Right cardiac atrium (tissue), 5 donors: Measurements from ENCODE around the gene SERBP1. TPM values are rescaled to one million over a fixed set of nuclear protein-coding genes. Genes with fewer than 3 reads are reported as not detected.

Source experiments
- ATAC-seq, 2 donors: fragments of 200-7000 bp; cut with Tn5 transposase; one replicate each; pipeline versions ENCODE4 v1.8.0 to v1.9.1; 2020; ENCODE audit warnings: moderate library complexity in 2 of 2, mild to moderate bottlenecking in 1 of 2
- DNase-seq, 3 donors: peaks; one replicate each; pipeline ENCODE4 v3.0.0-alpha.2; 2020
- H3K27ac ChIP-seq: one replicate; pipeline ENCODE4 v1.5.1; 2013; ENCODE audit warnings: mild to moderate bottlenecking, low read length, control low read depth, moderate library complexity
- H3K27me3 ChIP-seq: one replicate; pipeline ENCODE4 v1.6.1; 2013; ENCODE audit not compliant: control insufficient read depth, insufficient read depth
- H3K4me1 ChIP-seq: one replicate; pipeline ENCODE4 v1.6.1; 2013; ENCODE audit warnings: low read length; ENCODE audit not compliant: control insufficient read depth, insufficient read depth
- H3K4me3 ChIP-seq: one replicate; pipeline ENCODE4 v1.5.1; 2013; ENCODE audit warnings: low read length, control low read depth
- H3K9me3 ChIP-seq: one replicate; pipeline ENCODE4 v1.6.1; 2013; ENCODE audit warnings: low read length; ENCODE audit not compliant: control insufficient read depth
- WGBS: extraction: QIAGEN DNeasy Blood & Tissue Kit; methylation state at CpG from one replicate; pipeline ENCODE4 v1.1.7; 2013; 5-methylcytosine and 5-hydroxymethylcytosine counted together
- intact Hi-C, 4 donors: fragments of 100-400 bp; cut with DNase I; formaldehyde crosslinking; loops; one replicate each; pipeline versions ENCODE4 v1.11.0 to v1.14.0; 2022 to 2023
- polyA plus RNA-seq: library from polyadenylated mRNA; stranded (reverse); fragments of 200-250 nt; gene quantifications from one replicate; pipeline ENCODE4 v1.2.3, GENCODE V29; 2013
- total RNA-seq, 4 donors: library from RNA; stranded (reverse); fragmentation: NEBNext Ultra II Directional; extraction: Animal tissue kit (Norgen Biotek cat#: 25700); gene quantifications; one replicate each; pipeline ENCODE4 v1.2.1, GENCODE V29; 2021
- donor health status: healthy with polysubstance abuse.
- donor health status: DM: no; HTN: yes; CAD: no.
- donor health status: DM: no; HTN: no; CAD: no.
- donor health status: DM: no; HTN: yes; CAD: no; lungs with severe emphysema.
- donor health status: DM: yes; HTN: yes; CAD: no.

Gene SERBP1
- total and polyA plus RNA-seq, 5 donors, result 77.0 to 122 (median 109) TPM

DNA sequence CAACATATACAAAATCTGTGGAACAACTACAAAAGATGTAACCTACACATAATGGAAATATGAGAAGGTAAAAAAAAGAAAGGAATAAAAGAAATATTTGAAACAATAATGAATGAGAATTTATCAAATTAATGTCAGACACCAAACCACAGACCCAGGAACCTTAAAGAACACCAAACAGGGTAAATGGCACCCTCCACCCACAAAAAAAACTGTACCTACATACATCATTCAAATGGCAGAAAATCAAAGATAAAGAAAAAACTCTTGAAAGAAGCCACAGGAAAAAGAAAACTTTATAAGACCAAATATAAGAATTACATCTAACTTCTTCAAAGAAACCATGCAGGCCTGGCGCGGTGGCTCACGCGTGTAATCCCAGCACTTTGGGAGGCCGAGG lies 68.6 kb downstream of the SERBP1 start:
- intact Hi-C loops, result no loop called here
- DNase-seq (no peak), ATAC-seq (no peak)
- 97% methylated on average over 5 of the region's 5 CpGs for WGBS
- no peaks in the 10 kb centered on the region for H3K27me3 ChIP-seq
- H3K4me3 ChIP-seq, result no peak overlapping the region
- H3K27ac ChIP-seq, result no peak overlapping the region
- no peaks in the 10 kb centered on the region for H3K9me3 ChIP-seq
- no peaks in the 10 kb centered on the region for H3K4me1 ChIP-seq

DNA sequence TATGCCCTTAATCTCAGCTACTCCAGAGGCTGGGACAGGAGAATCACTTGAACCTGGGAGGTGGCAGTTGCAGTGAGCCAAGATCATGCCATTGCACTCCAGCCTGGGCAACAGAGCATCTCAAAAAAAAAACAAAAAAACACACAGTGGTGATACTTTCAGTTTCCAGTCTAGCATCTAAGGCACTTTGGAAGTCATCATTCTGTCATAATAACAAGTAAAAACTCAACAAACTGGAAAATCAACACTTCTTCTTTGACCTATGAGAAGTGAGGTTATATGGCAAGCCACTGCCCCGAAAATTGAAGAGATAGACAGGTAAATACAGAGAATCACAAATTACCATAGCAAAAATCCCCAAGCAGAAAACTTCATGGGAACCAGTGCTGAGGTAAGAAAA lies 70.6 kb downstream of the SERBP1 start:
- Histone ChIP-seq H3K4me1 (no peaks in the 10 kb centered on the region), H3K27me3 (no peaks in the 10 kb centered on the region), H3K27ac (no peak overlapping the region), H3K9me3 (no peaks in the 10 kb centered on the region), H3K4me3 (no peak overlapping the region)
- WGBS, result 96% methylated on average over 1 of the region's 1 CpG
- ATAC-seq (no peak), DNase-seq (no peak)
- intact Hi-C loops, result no loop called here

Other genes starting within 250 kb of the SERBP1 start
- gene IL12RB2, start 122.5 kb downstream of the SERBP1 start, total RNA-seq, result under 1 TPM; 0.17 to 0.33 (median 0.23) TPM
- gene IL12RB2, start 122.5 kb downstream of the SERBP1 start, polyA plus RNA-seq, result 0.05 TPM